Prostate gland (tissue), 2 donors: ENCODE measurements around the gene PROS1.

Experiments
- POLR2AphosphoS5 ChIP-seq: sonication (generic); formaldehyde crosslinking; IDR thresholded peaks from one replicate; pipeline ENCODE4 v1.6.1; 2017; ENCODE audit warnings: antibody characterized with exemption
- TF ChIP-seq, protein P1 (sequence below), 4 experiments: fragments of 200-600 bp in 2 of 4; fragments of 450-650 bp in 2 of 4; sonication (generic) in 2 of 4; IDR thresholded peaks; 1 replicate in 3 of 4; 2 replicates in 1 of 4; pipeline ENCODE4 v1.5.1; 2016 to 2019; ENCODE audit warnings: antibody characterized with exemption in 4 of 4, mild to moderate bottlenecking in 2 of 4, moderate library complexity in 2 of 4

DNA sequence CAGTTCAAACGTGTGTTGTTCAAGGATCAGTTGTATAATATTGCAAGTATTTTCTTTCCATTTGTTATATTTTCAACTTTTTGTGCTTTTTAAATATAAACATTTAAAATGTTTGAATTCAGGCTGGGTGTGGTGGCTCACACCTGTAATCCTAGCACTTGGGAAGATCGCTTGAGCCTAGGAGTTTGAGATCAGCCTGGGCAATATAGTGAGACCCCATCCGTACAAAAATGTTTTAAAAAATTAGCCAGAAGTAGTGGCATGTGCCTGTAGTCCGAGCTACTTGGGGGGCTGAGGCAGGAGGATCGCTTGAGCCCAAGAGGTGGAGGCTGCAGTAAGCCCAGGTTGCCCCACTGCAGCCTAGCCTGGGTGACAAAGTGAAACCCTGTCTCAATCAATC, 10.9 kb upstream of the PROS1 start:
- TF ChIP-seq, protein P1, sequence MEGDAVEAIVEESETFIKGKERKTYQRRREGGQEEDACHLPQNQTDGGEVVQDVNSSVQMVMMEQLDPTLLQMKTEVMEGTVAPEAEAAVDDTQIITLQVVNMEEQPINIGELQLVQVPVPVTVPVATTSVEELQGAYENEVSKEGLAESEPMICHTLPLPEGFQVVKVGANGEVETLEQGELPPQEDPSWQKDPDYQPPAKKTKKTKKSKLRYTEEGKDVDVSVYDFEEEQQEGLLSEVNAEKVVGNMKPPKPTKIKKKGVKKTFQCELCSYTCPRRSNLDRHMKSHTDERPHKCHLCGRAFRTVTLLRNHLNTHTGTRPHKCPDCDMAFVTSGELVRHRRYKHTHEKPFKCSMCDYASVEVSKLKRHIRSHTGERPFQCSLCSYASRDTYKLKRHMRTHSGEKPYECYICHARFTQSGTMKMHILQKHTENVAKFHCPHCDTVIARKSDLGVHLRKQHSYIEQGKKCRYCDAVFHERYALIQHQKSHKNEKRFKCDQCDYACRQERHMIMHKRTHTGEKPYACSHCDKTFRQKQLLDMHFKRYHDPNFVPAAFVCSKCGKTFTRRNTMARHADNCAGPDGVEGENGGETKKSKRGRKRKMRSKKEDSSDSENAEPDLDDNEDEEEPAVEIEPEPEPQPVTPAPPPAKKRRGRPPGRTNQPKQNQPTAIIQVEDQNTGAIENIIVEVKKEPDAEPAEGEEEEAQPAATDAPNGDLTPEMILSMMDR (IDR thresholded peaks at IDR 0.05), result no peak
- no peak for TF ChIP-seq POLR2AphosphoS5
